CD4-positive, CD25-positive, alpha-beta regulatory T cell (primary cell): ENCODE measurements around the gene STUM. TPM values are rescaled to one million over a fixed set of nuclear protein-coding genes. Genes with fewer than 3 reads are reported as not detected.

Experiments used
- ATAC-seq, 2 donors: fragments of 150-1000 bp; cut with Tn5 transposase; one replicate each; pipeline ENCODE4 v1.10.0; 2021; ENCODE audit warnings: low read depth in 2 of 2, moderate number of reproducible peaks in 2 of 2, moderate library complexity in 1 of 2
- DNase-seq, 3 donors: peaks; one replicate each; pipeline versions ENCODE4 v3.0.0 to v3.0.0-alpha.2; 2012 to 2022; ENCODE audit warnings: mixed read lengths in 1 of 3
- H3K27ac ChIP-seq: one replicate; pipeline ENCODE4 v1.7.0; 2013; ENCODE audit warnings: mild to moderate bottlenecking, low read length; ENCODE audit not compliant: insufficient read depth, poor library complexity, severe bottlenecking
- H3K27me3 ChIP-seq: one replicate; pipeline ENCODE4 v1.7.0; 2013; ENCODE audit warnings: low read length; ENCODE audit not compliant: control insufficient read depth, insufficient read depth
- H3K36me3 ChIP-seq: one replicate; pipeline ENCODE4 v1.7.0; 2013; ENCODE audit warnings: mild to moderate bottlenecking, low read length, moderate library complexity; ENCODE audit not compliant: control insufficient read depth, insufficient read depth
- H3K4me1 ChIP-seq: 2 replicates; pipeline ENCODE4 v1.7.0; 2013; ENCODE audit warnings: mild to moderate bottlenecking, low read length; ENCODE audit not compliant: insufficient read depth, control insufficient read depth, poor library complexity, severe bottlenecking
- H3K4me3 ChIP-seq: one replicate; pipeline ENCODE4 v1.7.0; 2013; ENCODE audit warnings: low read depth, mild to moderate bottlenecking, low read length, moderate library complexity
- H3K9me3 ChIP-seq, 2 experiments: 1 replicate in 1 of 2; 2 replicates in 1 of 2; pipeline ENCODE4 v1.7.0; 2013; ENCODE audit warnings: low read length in 2 of 2, mild to moderate bottlenecking in 1 of 2, moderate library complexity in 1 of 2; ENCODE audit not compliant: control insufficient read depth in 2 of 2
- H3K27ac Mint-ChIP-seq, 3 donors: one replicate each; pipeline ENCODE4 v1.8.0; 2020 to 2022; ENCODE audit warnings: mild to moderate bottlenecking in 3 of 3, mixed read lengths in 3 of 3, moderate library complexity in 2 of 3
- H3K27me3 Mint-ChIP-seq: one replicate; pipeline ENCODE4 v1.8.0; 2022; ENCODE audit warnings: mild to moderate bottlenecking, mixed read lengths
- H3K36me3 Mint-ChIP-seq: one replicate; pipeline ENCODE4 v1.8.0; 2020; ENCODE audit warnings: mixed read lengths
- H3K4me1 Mint-ChIP-seq, 4 donors: one replicate each; pipeline ENCODE4 v1.8.0; 2020 to 2022; ENCODE audit warnings: mixed read lengths in 4 of 4, mild to moderate bottlenecking in 1 of 4
- H3K4me3 Mint-ChIP-seq, 4 donors: one replicate each; pipeline ENCODE4 v1.8.0; 2020 to 2022; ENCODE audit warnings: mild to moderate bottlenecking in 4 of 4, mixed read lengths in 4 of 4, moderate library complexity in 3 of 4
- H3K9me3 Mint-ChIP-seq, 7 donors: one replicate each; pipeline ENCODE4 v1.8.0; 2020 to 2022; ENCODE audit warnings: mixed read lengths in 7 of 7, mild to moderate bottlenecking in 3 of 7, moderate library complexity in 2 of 7
- polyA plus RNA-seq, 4 donors: library from polyadenylated mRNA; unstranded; fragments of 300-500 nt; fragmentation: Illumina TruSeq; gene quantifications; one replicate each; pipeline ENCODE4 v1.2.3, GENCODE V29; 2021
- total RNA-seq: library from RNA; stranded (reverse); gene quantifications from one replicate; pipeline ENCODE4 v1.2.3, GENCODE V29; 2022

The STUM gene
- total and polyA plus RNA-seq, 5 donors from 2014 or later: 0.03 to 0.09 (median 0.06) TPM; not detected in 2

DNA sequence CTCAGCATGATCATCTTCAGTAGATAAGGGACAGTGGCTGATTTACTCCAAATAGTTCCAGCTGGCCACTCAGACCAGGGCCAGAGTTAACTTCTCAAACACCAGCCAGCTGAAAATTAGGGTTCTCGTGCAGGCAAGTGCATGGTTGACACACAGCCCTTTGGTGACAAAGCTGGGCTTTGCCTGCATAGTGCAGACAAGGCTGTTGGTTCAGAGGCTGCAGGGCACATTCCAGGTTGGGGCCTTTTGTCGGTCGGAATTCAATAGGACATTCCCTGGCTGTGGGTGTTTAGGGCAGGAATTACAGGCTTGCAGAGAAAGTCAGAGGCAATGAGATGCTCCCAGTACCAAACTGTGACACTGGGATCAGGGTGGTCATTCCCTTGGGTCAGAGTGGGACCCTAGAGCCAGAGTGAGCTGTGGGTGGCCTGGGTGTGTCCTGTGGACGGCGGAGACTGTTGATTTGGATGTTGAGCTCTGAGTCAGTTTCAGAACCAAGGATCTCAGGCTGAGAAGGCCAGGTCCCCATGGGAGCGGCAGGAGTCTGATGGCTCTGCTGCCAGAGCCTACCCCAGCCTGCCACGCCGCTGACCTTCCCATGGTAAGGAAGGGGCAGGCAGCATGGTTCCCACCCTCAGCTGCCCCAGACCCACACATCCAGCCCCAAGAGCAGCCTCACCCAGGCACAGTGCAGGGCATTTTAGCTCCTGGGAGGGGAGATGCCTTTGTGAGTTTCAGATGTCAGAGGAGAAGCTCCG is 56.2 kb downstream of the STUM start:
- Mint-ChIP-seq H3K4me3 (no peak overlapping the region), H3K4me1 (peaks cover 0 to 6% (median 0%) of the 10 kb centered on the region in 4 donors), H3K27ac (no peak overlapping the region), H3K9me3 (no peaks in the 10 kb centered on the region), H3K36me3 (no peaks in the 10 kb centered on the region), H3K27me3 (peaks cover 9% of the 10 kb centered on the region)
- H3K27me3 ChIP-seq: no peaks in the 10 kb centered on the region
- H3K9me3 ChIP-seq: no peaks in the 10 kb centered on the region
- H3K4me3 ChIP-seq: no peak overlapping the region
- H3K36me3 ChIP-seq: no peaks in the 10 kb centered on the region
- ATAC-seq (no peak), DNase-seq (no peak)
- no peak overlapping the region for H3K27ac ChIP-seq
- no peaks in the 10 kb centered on the region for H3K4me1 ChIP-seq

DNA sequence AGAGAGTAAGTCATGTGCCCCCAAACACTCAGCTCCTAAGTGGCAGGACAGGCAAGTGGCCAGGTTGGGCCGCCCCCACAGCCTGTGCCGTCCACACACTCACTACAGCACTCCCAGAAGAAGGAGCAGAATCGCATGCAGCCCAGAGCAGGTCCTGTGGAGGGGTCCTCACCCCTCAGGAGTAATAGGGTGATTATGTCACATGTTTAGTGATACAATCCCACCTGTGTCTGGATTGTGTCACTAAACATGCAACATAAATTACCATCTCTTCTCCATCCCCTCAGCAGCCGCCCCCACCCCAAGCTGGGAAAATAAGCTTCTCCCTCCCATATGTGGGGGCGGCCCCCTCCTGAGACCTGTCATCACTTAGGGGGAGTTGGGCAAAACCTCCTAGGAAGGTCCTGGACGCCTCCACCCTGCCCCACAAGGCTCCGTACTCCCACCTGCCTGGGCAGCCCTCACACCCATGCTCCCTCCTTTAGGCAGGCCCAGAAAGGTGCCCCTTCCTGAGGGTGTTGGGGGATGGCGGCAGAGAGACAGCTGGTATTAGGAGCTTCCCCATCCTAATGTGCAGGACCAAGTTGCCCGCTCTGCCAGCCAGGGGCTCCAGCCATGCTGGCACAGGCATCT is 56.9 kb downstream of the STUM start:
- H3K9me3 ChIP-seq: no peaks in the 10 kb centered on the region
- no peak for DNase-seq
- Mint-ChIP-seq H3K27ac (no peak overlapping the region), H3K36me3 (no peaks in the 10 kb centered on the region), H3K27me3 (peaks cover 9% of the 10 kb centered on the region), H3K4me1 (peaks cover 0 to 6% (median 0%) of the 10 kb centered on the region in 4 donors), H3K4me3 (no peak overlapping the region), H3K9me3 (no peaks in the 10 kb centered on the region)
- H3K27me3 ChIP-seq: no peaks in the 10 kb centered on the region
- H3K4me1 ChIP-seq: no peaks in the 10 kb centered on the region
- H3K27ac ChIP-seq: no peak overlapping the region
- H3K4me3 ChIP-seq: no peak overlapping the region
- ATAC-seq: no peak
- no peaks in the 10 kb centered on the region for H3K36me3 ChIP-seq

DNA sequence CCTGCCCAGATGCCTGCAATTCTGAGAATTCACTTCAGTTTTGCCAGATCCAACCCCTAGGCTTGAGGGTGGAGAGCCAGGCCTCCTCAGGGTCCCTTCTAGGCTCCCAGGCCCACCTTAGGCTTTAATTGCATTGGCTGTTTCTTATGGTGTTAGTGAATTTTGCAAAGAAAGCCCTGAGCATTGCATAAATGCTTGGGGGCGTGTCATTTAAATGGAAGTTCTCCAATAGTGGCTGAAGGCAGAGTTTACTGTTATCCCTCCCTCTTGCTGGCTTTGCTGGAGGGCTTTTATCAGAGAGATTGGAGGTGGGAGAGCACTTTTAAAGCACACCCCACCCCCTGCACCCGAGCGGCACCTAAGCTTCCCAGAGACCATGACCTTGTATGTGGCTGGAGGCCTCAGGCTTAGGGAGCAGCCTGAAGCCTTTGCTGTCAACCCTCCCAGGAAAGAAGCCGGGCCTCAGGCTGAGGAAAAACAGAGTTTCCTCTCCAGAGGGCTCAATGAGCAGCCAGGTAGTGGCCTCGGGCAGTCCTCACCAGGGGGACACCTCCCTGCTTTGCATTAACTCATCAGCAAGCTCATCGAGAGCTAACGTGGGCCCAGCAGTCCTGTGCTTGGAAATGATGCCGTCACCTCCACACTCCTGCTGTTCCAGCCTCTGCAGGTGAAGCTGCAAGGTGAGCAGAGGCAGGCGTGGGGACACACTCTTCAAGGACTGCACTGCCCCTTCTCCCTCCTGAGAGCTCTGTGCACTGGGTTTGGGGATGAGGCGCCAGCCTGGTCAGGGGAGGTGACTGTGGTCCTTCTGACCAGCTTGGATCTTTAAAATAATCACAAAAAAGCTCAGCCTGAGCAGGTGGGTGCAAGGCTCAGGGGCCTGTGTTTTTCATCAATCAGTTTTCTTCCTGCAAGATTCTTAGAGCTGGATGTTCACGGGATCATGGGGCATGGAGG is 58.0 kb downstream of the STUM start:
- Histone ChIP-seq H3K4me1 (no peaks in the 10 kb centered on the region), H3K4me3 (no peak overlapping the region), H3K27ac (no peak overlapping the region), H3K9me3 (no peaks in the 10 kb centered on the region), H3K36me3 (no peaks in the 10 kb centered on the region), H3K27me3 (no peaks in the 10 kb centered on the region)
- peaks cover 9% of the 10 kb centered on the region for H3K27me3 Mint-ChIP-seq
- H3K27ac Mint-ChIP-seq: peak overlapping the region in 1 of 3 donors; percentile 48
- H3K4me3 Mint-ChIP-seq: peak overlapping the region in 1 of 4 donors; percentile 51
- DNase-seq: no peak
- ATAC-seq: no peak
- H3K9me3 Mint-ChIP-seq: no peaks in the 10 kb centered on the region
- no peaks in the 10 kb centered on the region for H3K36me3 Mint-ChIP-seq
- peaks cover 0 to 6% (median 0%) of the 10 kb centered on the region in 4 donors for H3K4me1 Mint-ChIP-seq

DNA sequence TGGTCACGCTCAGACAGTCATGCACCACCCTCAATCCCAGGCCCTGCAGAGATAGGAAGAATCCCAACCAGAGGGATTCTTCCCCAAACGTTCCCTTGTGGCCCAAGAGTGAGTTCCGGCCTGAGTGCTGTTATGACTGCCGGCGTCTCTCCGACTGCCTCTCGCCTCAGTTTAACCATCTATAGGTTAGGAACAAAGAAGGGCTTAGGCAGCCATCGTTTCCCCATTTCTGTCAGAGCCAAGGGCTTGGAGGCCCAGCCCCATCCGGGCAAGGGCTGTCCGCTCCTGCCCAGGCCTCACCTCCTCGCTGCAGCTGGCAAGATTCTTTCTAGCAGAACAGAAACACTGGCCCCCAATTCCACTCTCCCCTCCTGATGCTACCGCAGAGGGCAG is 58.7 kb downstream of the STUM start:
- no peak for ATAC-seq
- peaks cover 0 to 6% (median 0%) of the 10 kb centered on the region in 4 donors for H3K4me1 Mint-ChIP-seq
- H3K27ac Mint-ChIP-seq: no peak overlapping the region
- peaks cover 9% of the 10 kb centered on the region for H3K27me3 Mint-ChIP-seq
- H3K9me3 Mint-ChIP-seq: no peaks in the 10 kb centered on the region
- H3K4me3 Mint-ChIP-seq: peak overlapping the region in 1 of 4 donors; percentile 51
- Histone ChIP-seq H3K27ac (no peak overlapping the region), H3K9me3 (no peaks in the 10 kb centered on the region), H3K36me3 (no peaks in the 10 kb centered on the region), H3K4me1 (no peaks in the 10 kb centered on the region), H3K4me3 (no peak overlapping the region), H3K27me3 (no peaks in the 10 kb centered on the region)
- no peak for DNase-seq
- H3K36me3 Mint-ChIP-seq: no peaks in the 10 kb centered on the region

DNA sequence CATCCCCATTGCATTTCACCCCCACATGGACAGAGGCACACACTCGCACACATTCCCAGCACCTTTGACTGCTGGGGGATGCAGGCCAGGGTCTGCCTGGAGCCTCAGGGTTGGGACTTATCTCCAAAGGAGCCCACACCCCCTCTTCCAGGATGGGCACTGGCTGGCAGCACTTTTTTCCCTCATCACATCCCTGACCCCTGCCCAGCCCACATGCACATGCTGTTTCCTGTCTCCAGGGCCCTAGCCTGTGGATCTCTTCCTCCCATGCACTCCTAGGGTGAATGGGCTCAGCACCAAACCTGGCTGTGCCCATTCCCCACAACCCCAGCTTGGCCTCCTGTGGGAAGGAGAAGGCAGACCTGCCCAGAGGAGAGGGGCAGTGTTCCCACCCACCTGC is 59.3 kb downstream of the STUM start:
- Histone ChIP-seq H3K27ac (no peak overlapping the region), H3K27me3 (no peaks in the 10 kb centered on the region), H3K4me1 (no peaks in the 10 kb centered on the region), H3K9me3 (no peaks in the 10 kb centered on the region), H3K36me3 (no peaks in the 10 kb centered on the region), H3K4me3 (no peak overlapping the region)
- H3K9me3 Mint-ChIP-seq: no peaks in the 10 kb centered on the region
- no peak overlapping the region for H3K4me3 Mint-ChIP-seq
- H3K4me1 Mint-ChIP-seq: peaks cover 0 to 6% (median 0%) of the 10 kb centered on the region in 4 donors
- no peak for ATAC-seq
- H3K27ac Mint-ChIP-seq: no peak overlapping the region
- DNase-seq: no peak
- H3K27me3 Mint-ChIP-seq: peaks cover 9% of the 10 kb centered on the region
- H3K36me3 Mint-ChIP-seq: no peaks in the 10 kb centered on the region

DNA sequence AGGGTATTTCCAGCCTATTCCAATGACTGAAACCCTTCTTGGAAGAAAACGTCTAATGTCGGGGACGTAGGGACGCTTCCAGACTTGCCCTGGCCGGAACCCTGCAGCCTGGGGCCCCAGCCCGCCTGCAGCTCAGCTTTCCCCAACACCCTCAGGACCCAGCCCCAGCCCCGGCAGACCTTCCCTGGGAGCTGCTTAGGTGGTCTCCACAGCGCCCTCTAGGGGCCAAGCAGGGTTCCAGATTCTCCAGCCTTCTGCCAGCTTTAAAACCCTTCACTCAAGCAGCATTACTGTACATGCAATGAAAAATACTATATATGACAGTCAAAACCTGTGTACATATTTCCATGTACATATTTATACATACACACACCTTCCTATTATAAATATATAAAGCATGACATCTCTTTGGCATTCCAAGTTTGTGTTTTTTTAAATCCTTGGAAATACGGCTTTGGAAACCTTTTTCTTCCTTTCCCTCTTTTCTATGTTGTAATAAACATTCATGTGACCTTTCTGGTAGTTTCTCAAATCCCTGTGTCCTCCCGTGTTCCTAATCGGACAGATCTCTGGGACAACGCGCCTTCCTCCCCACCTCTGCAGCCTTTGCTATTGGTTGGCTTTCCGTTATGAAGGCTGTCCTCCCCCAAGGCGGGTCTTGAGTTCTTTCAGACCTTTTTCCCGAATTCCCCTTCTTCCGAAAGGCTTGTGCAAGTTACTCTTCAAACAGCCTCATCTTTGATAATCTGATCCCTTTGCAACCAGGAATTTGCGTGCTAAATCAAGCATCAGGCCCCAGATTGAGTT is 60.3 kb downstream of the STUM start:
- H3K27ac ChIP-seq: no peak overlapping the region
- Mint-ChIP-seq H3K9me3 (no peaks in the 10 kb centered on the region), H3K27me3 (peaks cover 14% of the 10 kb centered on the region), H3K36me3 (no peaks in the 10 kb centered on the region), H3K4me3 (no peak overlapping the region), H3K27ac (peak overlapping the region in 1 of 3 donors; percentile 5), H3K4me1 (peaks cover 0 to 6% (median 0%) of the 10 kb centered on the region in 4 donors)
- ATAC-seq (peak; percentile 67 to 70), DNase-seq (peak; percentile 38 to 75 (median 61))
- no peak overlapping the region for H3K4me3 ChIP-seq
- H3K27me3 ChIP-seq: no peaks in the 10 kb centered on the region
- no peaks in the 10 kb centered on the region for H3K36me3 ChIP-seq
- no peaks in the 10 kb centered on the region for H3K9me3 ChIP-seq
- H3K4me1 ChIP-seq: no peaks in the 10 kb centered on the region

DNA sequence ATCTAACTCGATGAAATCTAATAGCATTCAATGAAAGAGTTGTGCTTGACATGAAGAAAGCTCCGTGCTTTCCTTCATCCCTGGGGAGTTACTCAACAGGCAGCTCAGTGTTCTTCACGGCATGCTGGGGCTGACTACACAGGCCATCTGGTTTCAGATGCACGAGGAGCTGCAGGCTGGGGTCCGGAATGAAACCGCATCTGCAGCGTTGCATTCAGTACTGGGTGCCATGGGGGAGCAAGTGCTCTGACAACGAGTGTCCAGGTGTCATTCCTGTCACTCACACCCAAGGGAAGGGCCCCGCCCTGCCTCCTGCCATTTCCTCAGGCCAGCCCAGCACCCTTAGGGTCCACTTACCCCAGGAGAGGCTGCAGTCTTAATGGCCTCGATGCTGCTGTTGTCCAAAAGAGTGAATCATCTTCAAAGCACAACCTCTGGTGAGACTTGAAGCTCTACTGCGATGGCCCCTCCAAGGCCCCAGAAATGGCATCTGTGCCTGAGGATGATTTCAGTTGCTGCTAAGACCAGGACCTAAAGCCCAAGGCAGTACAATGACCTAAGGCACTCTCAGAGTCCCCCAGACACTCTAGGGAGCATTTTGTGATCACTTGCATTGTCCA is 61.4 kb downstream of the STUM start:
- DNase-seq (no peak), ATAC-seq (no peak)
- Mint-ChIP-seq H3K9me3 (no peaks in the 10 kb centered on the region), H3K27ac (no peak overlapping the region), H3K27me3 (peaks cover 22% of the 10 kb centered on the region), H3K36me3 (no peaks in the 10 kb centered on the region), H3K4me3 (no peak overlapping the region), H3K4me1 (peaks cover 0 to 6% (median 0%) of the 10 kb centered on the region in 4 donors)
- H3K4me1 ChIP-seq: no peaks in the 10 kb centered on the region
- H3K27ac ChIP-seq: no peak overlapping the region
- no peak overlapping the region for H3K4me3 ChIP-seq
- H3K36me3 ChIP-seq: no peaks in the 10 kb centered on the region
- H3K9me3 ChIP-seq: no peaks in the 10 kb centered on the region
- H3K27me3 ChIP-seq: no peaks in the 10 kb centered on the region
